HFFc6 (cell line): ENCODE results near the gene RAD51B. TPM values are rescaled to one million over a fixed set of nuclear protein-coding genes. Genes with fewer than 3 reads are reported as not detected.

Source experiments
- DNase-seq: peaks from one replicate; pipeline ENCODE4 v3.0.0-alpha.2; 2018
- H3K27ac Mint-ChIP-seq: 2 replicates; pipeline ENCODE4 v1.8.0; 2020; ENCODE audit warnings: mild to moderate bottlenecking, mixed read lengths
- H3K27me3 Mint-ChIP-seq: 2 replicates; pipeline ENCODE4 v1.8.0; 2021; ENCODE audit warnings: mild to moderate bottlenecking, moderate library complexity, mixed read lengths; ENCODE audit not compliant: insufficient read depth
- H3K36me3 Mint-ChIP-seq: 2 replicates; pipeline ENCODE4 v1.8.0; 2021; ENCODE audit warnings: low read depth, mixed read lengths
- H3K4me1 Mint-ChIP-seq: 2 replicates; pipeline ENCODE4 v1.8.0; 2020; ENCODE audit warnings: low read depth, mixed read lengths
- H3K4me3 Mint-ChIP-seq: 2 replicates; pipeline ENCODE4 v1.8.0; 2020; ENCODE audit warnings: mild to moderate bottlenecking, moderate library complexity, mixed read lengths
- H3K9me3 Mint-ChIP-seq: 2 replicates; pipeline ENCODE4 v1.8.0; 2020; ENCODE audit warnings: mild to moderate bottlenecking, mixed read lengths
- CTCF ChIP-seq: fragments of 200-600 bp; sonication (generic); IDR thresholded peaks from 2 replicates; pipeline ENCODE4 v1.5.0; 2021; ENCODE audit warnings: antibody characterized with exemption, mild to moderate bottlenecking
- total RNA-seq, 6 experiments: library from RNA; stranded (reverse); fragmentation: NEBNext Ultra II Directional; extraction: Animal tissue kit (Norgen Biotek cat#: 25700); gene quantifications; 2 replicates in 1 of 6; 3 replicates in 5 of 6; pipeline ENCODE4 v1.2.3, GENCODE V29; 2021

Gene RAD51B
- total RNA-seq, 6 experiments from 2014 or later = 7.1 to 12.4 (median 9.6) TPM

GRCh38 chr14:68248481-68249255 lies 429.1 kb downstream of the RAD51B start:
- DNase-seq = peak; percentile 53
- Mint-ChIP-seq H3K4me1 (peaks cover 86% of the 10 kb centered on the region), H3K9me3 (no peaks in the 10 kb centered on the region), H3K4me3 (no peak overlapping the region), H3K27me3 (no peaks in the 10 kb centered on the region; the same call in 1 of the 2 replicates), H3K27ac (peak overlapping the region; percentile 51), H3K36me3 (no peaks in the 10 kb centered on the region)
- TF ChIP-seq CTCF = peak; percentile 85

GRCh38 chr14:68249661-68250451 lies 430.3 kb downstream of the RAD51B start:
- Mint-ChIP-seq H3K27me3 (no peaks in the 10 kb centered on the region; the same call in 1 of the 2 replicates), H3K4me1 (peaks cover 88% of the 10 kb centered on the region), H3K9me3 (no peaks in the 10 kb centered on the region), H3K27ac (peak overlapping the region; percentile 51), H3K36me3 (no peaks in the 10 kb centered on the region), H3K4me3 (peak overlapping the region; percentile 42)
- peak; percentile 57 for DNase-seq
- TF ChIP-seq CTCF = no peak

DNA sequence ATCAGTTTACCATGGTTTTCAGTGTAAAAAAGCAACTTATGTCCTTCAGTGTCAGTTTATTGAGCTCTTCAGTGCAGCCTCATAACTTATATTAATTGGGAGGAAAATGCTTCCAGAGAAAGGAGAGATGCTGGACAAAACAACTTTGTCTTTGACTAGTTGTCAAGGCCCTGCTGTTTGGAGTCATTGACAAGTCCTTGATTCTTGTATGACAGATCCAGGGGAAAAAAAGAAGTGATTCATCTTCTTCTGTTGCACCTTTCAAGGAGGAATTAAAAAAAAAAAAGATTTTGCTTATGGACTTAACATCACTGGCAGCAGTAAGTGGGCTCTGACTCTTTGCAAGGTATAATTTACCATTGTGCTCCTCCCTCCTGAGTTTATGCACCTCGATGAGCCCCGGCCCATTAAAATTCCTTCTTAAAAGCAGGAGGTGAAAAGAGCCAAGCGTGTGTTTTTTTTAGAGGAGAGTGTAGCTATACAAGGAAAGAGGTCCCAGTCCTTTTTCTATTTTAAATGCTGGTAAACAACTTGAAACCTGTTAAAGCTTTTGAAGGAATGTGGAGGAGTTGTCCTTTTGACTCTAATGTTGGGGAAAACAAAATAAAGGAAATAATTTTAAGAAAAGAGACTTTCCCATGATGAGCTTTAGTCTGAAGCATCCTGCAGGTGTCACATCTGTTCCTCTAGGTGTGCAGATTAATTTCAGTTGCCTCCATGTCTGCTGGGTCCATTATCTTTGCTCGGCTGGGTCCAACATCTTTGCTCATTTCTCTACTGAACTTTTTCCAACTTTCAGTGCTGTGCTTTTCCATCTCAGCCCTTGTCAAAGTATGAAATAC lies 431.6 kb downstream of the RAD51B start:
- Mint-ChIP-seq H3K36me3 (no peaks in the 10 kb centered on the region), H3K4me3 (0 out of 2 replicates have a peak overlapping the region, but pooled peaks have one; percentile 14), H3K4me1 (peaks cover 91% of the 10 kb centered on the region), H3K9me3 (no peaks in the 10 kb centered on the region), H3K27ac (peak overlapping the region; percentile 51), H3K27me3 (no peaks in the 10 kb centered on the region)
- no peak for TF ChIP-seq CTCF
- DNase-seq = no peak

- H3K27ac Mint-ChIP-seq = no peak overlapping the region
- no peaks in the 10 kb centered on the region for H3K27me3 Mint-ChIP-seq
- no peak for DNase-seq
- no peak overlapping the region for H3K4me3 Mint-ChIP-seq
- no peaks in the 10 kb centered on the region for H3K9me3 Mint-ChIP-seq
- no peak for TF ChIP-seq CTCF
- peaks cover 91% of the 10 kb centered on the region for H3K4me1 Mint-ChIP-seq
- H3K36me3 Mint-ChIP-seq = no peaks in the 10 kb centered on the region
Observed at GRCh38 chr14:68251769-68252100, 432.2 kb downstream of the RAD51B start.

DNA sequence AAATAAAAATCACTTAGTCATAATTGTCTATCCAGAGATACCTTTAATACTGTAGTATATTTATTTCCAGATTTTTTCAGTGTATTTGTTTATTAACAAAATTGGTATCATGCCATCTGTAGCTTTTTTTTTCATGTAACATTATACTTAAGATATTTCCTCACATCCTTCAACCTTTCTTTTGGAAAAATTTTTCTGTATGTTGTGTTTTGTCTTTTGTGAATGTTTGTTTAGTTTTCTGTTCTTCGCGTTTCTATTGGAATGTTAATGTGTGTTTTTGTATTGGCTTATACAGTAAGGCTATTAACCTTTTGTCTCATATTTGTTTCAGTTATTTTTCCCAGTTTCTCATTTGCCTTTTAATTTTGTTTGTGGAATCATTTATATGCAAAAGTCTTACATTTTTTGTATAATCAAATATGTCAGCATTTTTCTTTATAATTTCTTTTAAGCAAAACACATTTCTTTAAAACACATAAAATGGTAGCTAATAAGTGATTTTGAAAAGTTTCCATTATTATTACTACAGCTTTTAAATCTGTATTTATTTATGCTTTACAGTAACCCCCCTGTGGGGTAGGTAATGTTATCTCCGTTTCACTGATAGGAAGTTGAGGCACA lies 433.7 kb downstream of the RAD51B start:
- Mint-ChIP-seq H3K27ac (no peak overlapping the region), H3K4me1 (peaks cover 76% of the 10 kb centered on the region), H3K27me3 (no peaks in the 10 kb centered on the region), H3K9me3 (no peaks in the 10 kb centered on the region), H3K4me3 (no peak overlapping the region), H3K36me3 (no peaks in the 10 kb centered on the region)
- DNase-seq = no peak
- TF ChIP-seq CTCF = no peak
